Parathyroid adenoma (tissue), 2 donors: ENCODE measurements around the gene CLNK.

Experiments
- H2AFZ ChIP-seq: fragments of 300-600 bp; sonication (generic); one replicate; pipeline ENCODE4 v1.7.0; 2017; ENCODE audit warnings: antibody characterized with exemption, mild to moderate bottlenecking
- H3K27ac ChIP-seq: fragments of 300-600 bp; sonication (generic); one replicate; pipeline ENCODE4 v1.7.0; 2017
- H3K27me3 ChIP-seq: fragments of 300-600 bp; sonication (generic); one replicate; pipeline ENCODE4 v1.7.0; 2017; ENCODE audit warnings: low read length; ENCODE audit not compliant: control insufficient read depth, insufficient read depth
- H3K36me3 ChIP-seq: fragments of 300-600 bp; sonication (generic); one replicate; pipeline ENCODE4 v1.7.0; 2017; ENCODE audit warnings: low read length; ENCODE audit not compliant: control insufficient read depth, insufficient read depth
- H3K4me1 ChIP-seq: fragments of 300-600 bp; sonication (generic); one replicate; pipeline ENCODE4 v1.7.0; 2017; ENCODE audit warnings: control low read depth
- H3K4me2 ChIP-seq: fragments of 300-600 bp; sonication (generic); one replicate; pipeline ENCODE4 v1.7.0; 2017; ENCODE audit warnings: low read length
- H3K4me3 ChIP-seq: fragments of 300-600 bp; sonication (generic); one replicate; pipeline ENCODE4 v1.7.0; 2017; ENCODE audit warnings: low read depth, low read length
- H3K79me2 ChIP-seq: fragments of 300-600 bp; sonication (generic); one replicate; pipeline ENCODE4 v1.7.0; 2017; ENCODE audit warnings: control low read depth
- H3K9ac ChIP-seq: fragments of 300-600 bp; sonication (generic); one replicate; pipeline ENCODE4 v1.7.0; 2017; ENCODE audit warnings: mild to moderate bottlenecking
- H3K9me3 ChIP-seq: fragments of 300-600 bp; sonication (generic); one replicate; pipeline ENCODE4 v1.7.0; 2017; ENCODE audit warnings: low read length; ENCODE audit not compliant: control insufficient read depth
- CTCF ChIP-seq: fragments of 300-600 bp; sonication (generic); IDR thresholded peaks from one replicate; pipeline ENCODE4 v1.7.0; 2017; ENCODE audit warnings: antibody characterized with exemption, mild to moderate bottlenecking
- donor health status: primary hyperparathyroidism.

CLNK gene

GRCh38 chr4:10582059-10582686 is 102.4 kb downstream of the CLNK start:
- Histone ChIP-seq H3K27ac (no peak overlapping the region), H3K4me2 (no peak overlapping the region), H3K36me3 (no peaks in the 10 kb centered on the region), H3K79me2 (no peaks in the 10 kb centered on the region), H2AFZ (no peak overlapping the region), H3K9me3 (no peaks in the 10 kb centered on the region), H3K27me3 (no peaks in the 10 kb centered on the region), H3K4me1 (no peaks in the 10 kb centered on the region), H3K4me3 (no peak overlapping the region), H3K9ac (no peak overlapping the region)
- peak; percentile 63 for TF ChIP-seq CTCF

GRCh38 chr4:10581022-10581421 is 103.5 kb downstream of the CLNK start:
- Histone ChIP-seq H3K36me3 (no peaks in the 10 kb centered on the region), H3K4me3 (no peak overlapping the region), H3K9ac (no peak overlapping the region), H3K9me3 (no peaks in the 10 kb centered on the region), H2AFZ (no peak overlapping the region), H3K4me2 (no peak overlapping the region), H3K79me2 (no peaks in the 10 kb centered on the region), H3K27ac (no peak overlapping the region), H3K4me1 (no peaks in the 10 kb centered on the region), H3K27me3 (no peaks in the 10 kb centered on the region)
- TF ChIP-seq CTCF: no peak

- no peak overlapping the region for H3K4me2 ChIP-seq
- H3K27ac ChIP-seq: no peak overlapping the region
- no peak overlapping the region for H3K4me3 ChIP-seq
- TF ChIP-seq CTCF: no peak
- no peaks in the 10 kb centered on the region for H3K27me3 ChIP-seq
- no peak overlapping the region for H3K9ac ChIP-seq
- no peaks in the 10 kb centered on the region for H3K79me2 ChIP-seq
- H3K9me3 ChIP-seq: no peaks in the 10 kb centered on the region
- H2AFZ ChIP-seq: no peak overlapping the region
- H3K36me3 ChIP-seq: no peaks in the 10 kb centered on the region
- H3K4me1 ChIP-seq: no peaks in the 10 kb centered on the region
These were observed 104.9 kb downstream of the CLNK start for GRCh38 chr4:10579648-10580047.

DNA sequence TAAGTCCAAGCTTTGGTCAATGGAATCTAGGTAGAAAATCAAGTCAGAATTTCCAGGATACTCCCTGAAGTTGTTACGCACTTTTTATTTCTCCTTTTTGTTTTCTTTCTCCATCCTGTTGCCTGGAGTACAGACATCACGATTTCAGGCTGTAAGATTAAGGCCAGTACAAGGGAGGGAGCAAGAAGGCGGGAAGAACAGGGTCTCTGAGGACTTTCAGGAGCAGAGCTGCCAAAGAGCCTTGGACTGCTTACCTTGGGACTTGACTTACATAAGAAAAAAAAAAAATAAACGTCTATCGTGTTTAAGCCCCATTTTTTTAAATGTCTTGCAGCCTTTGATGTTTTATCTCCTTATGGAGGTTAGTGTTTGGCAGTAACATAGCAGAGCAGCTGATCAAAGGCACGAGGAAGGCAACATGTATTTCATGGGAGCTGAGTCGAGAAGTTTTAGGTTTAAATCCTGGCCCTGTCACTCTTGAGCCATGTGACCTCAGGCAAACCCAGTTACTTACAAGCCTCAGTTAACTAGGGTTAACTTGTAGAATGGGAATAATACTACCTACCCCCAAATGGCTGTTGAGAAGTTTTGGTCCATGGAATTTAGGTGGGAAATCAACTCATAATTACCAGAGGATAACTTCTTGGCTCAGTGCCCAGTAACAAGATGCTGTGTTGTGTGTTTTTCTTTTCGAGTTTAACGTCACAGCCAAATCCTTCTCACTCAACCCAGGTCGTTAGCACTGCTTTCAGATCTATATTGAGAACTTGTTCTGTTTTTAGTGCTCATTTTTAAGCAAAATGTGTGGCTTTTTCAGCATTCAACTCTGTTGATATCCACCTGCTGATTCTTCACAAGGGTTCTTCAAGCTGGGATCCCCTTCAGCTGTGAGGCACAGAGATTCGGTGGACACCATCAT is 106.8 kb downstream of the CLNK start:
- no peak overlapping the region for H3K4me3 ChIP-seq
- no peak overlapping the region for H3K27ac ChIP-seq
- no peak overlapping the region for H3K9ac ChIP-seq
- no peaks in the 10 kb centered on the region for H3K9me3 ChIP-seq
- no peak for TF ChIP-seq CTCF
- H3K36me3 ChIP-seq: no peaks in the 10 kb centered on the region
- no peak overlapping the region for H2AFZ ChIP-seq
- no peaks in the 10 kb centered on the region for H3K27me3 ChIP-seq
- no peak overlapping the region for H3K4me2 ChIP-seq
- no peaks in the 10 kb centered on the region for H3K4me1 ChIP-seq
- H3K79me2 ChIP-seq: no peaks in the 10 kb centered on the region
